GM21390 (cell line): Measurements from ENCODE around the gene TNPO3.
A peak's percentile ranks its signal among the peaks of the same experiment; 100 is the strongest.

Experiments used
- ATAC-seq: cut with Tn5 transposase; IDR thresholded peaks from one replicate; pipeline ENCODE4 v1.9.1; 2021; ENCODE audit not compliant: unreplicated experiment

The TNPO3 gene

GRCh38 chr7:128940494-128941322 lies 114.2 kb downstream of the TNPO3 start:
- peak; percentile 64 for ATAC-seq

- no peak for ATAC-seq
Measured at GRCh38 chr7:128939861-128940410, 115.0 kb downstream of the TNPO3 start.

- ATAC-seq, result no peak
Measured at GRCh38 chr7:128939075-128939860, 115.6 kb downstream of the TNPO3 start.

GRCh38 chr7:128938544-128939074 lies 116.3 kb downstream of the TNPO3 start:
- ATAC-seq, result no peak

- no peak for ATAC-seq
Measured at GRCh38 chr7:128937647-128938543, 117.0 kb downstream of the TNPO3 start, which contains the start of gene IRF5. IRF5 (plus strand) TSS chr7:128937927; CDS start chr7:128942082, 4,155 bp downstream.

- no peak for ATAC-seq
Measured at GRCh38 chr7:128937271-128937646, 117.7 kb downstream of the TNPO3 start.

GRCh38 chr7:128936798-128937197 lies 118.1 kb downstream of the TNPO3 start:
- no peak for ATAC-seq

GRCh38 chr7:128935342-128935730 lies 119.6 kb downstream of the TNPO3 start:
- ATAC-seq, result no peak

- peak; percentile 37 for ATAC-seq
Measured at GRCh38 chr7:128934361-128935341, 120.3 kb downstream of the TNPO3 start.

GRCh38 chr7:128933180-128933891 lies 121.6 kb downstream of the TNPO3 start:
- ATAC-seq, result peak; percentile 33

- ATAC-seq, result no peak
Measured at GRCh38 chr7:128932862-128933179, 122.1 kb downstream of the TNPO3 start.

GRCh38 chr7:128931965-128932861 lies 122.7 kb downstream of the TNPO3 start:
- ATAC-seq, result no peak

- no peak for ATAC-seq
Measured at GRCh38 chr7:128931190-128931798, 123.6 kb downstream of the TNPO3 start.

- ATAC-seq, result no peak
Measured at GRCh38 chr7:128928882-128929788, 125.8 kb downstream of the TNPO3 start.

- no peak for ATAC-seq
Measured at GRCh38 chr7:128928159-128928813, 126.6 kb downstream of the TNPO3 start.
